GM12874 (cell line): Measurements from ENCODE around the gene ISG20L2.

Source experiments
- TF ChIP-seq, protein P1 (sequence below): IDR thresholded peaks from 2 replicates; pipeline ENCODE4 v1.5.1; 2011; ENCODE audit warnings: low read depth, mild to moderate bottlenecking, control low read depth, low read length, moderate library complexity; ENCODE audit not compliant: insufficient read depth

Gene ISG20L2

DNA sequence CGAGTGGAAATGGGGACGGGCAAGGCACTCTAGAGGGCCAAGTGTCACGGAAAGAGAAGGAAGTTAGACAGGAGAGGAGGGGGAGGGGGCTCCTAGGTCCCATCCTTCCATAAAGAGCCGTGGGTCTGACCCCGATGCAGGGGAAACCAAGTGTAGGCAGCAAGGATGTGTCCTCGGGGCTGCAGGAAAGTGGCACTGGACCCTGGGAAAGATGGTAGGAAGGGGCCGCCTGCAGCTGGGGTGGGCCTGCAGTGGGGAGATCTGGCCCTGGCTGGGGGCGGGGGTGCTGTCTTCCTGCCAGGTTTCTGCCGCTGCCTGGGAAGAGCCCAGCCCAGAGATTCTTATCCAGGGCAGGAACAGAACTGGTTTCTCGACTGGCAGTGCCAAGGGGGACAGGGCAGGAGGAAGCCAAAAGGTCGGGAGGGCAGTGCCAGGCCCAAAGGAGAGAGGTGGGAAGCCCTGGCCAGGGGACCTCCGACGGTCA is 36.1 kb downstream of the ISG20L2 start:
- TF ChIP-seq, protein P1, sequence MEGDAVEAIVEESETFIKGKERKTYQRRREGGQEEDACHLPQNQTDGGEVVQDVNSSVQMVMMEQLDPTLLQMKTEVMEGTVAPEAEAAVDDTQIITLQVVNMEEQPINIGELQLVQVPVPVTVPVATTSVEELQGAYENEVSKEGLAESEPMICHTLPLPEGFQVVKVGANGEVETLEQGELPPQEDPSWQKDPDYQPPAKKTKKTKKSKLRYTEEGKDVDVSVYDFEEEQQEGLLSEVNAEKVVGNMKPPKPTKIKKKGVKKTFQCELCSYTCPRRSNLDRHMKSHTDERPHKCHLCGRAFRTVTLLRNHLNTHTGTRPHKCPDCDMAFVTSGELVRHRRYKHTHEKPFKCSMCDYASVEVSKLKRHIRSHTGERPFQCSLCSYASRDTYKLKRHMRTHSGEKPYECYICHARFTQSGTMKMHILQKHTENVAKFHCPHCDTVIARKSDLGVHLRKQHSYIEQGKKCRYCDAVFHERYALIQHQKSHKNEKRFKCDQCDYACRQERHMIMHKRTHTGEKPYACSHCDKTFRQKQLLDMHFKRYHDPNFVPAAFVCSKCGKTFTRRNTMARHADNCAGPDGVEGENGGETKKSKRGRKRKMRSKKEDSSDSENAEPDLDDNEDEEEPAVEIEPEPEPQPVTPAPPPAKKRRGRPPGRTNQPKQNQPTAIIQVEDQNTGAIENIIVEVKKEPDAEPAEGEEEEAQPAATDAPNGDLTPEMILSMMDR, result no peak

GRCh38 chr1:156691665-156692440 is 36.7 kb downstream of the ISG20L2 start:
- TF ChIP-seq, protein P1, result no peak

- TF ChIP-seq, protein P1, result no peak
These were observed 37.4 kb downstream of the ISG20L2 start for GRCh38 chr1:156691191-156691590.

GRCh38 chr1:156690675-156691036 is 37.9 kb downstream of the ISG20L2 start:
- TF ChIP-seq, protein P1, result no peak

- TF ChIP-seq, protein P1, result no peak
These were observed 38.5 kb downstream of the ISG20L2 start for GRCh38 chr1:156689953-156690674.

GRCh38 chr1:156689035-156689952 is 39.3 kb downstream of the ISG20L2 start:
- TF ChIP-seq, protein P1, result peak; percentile 92

DNA sequence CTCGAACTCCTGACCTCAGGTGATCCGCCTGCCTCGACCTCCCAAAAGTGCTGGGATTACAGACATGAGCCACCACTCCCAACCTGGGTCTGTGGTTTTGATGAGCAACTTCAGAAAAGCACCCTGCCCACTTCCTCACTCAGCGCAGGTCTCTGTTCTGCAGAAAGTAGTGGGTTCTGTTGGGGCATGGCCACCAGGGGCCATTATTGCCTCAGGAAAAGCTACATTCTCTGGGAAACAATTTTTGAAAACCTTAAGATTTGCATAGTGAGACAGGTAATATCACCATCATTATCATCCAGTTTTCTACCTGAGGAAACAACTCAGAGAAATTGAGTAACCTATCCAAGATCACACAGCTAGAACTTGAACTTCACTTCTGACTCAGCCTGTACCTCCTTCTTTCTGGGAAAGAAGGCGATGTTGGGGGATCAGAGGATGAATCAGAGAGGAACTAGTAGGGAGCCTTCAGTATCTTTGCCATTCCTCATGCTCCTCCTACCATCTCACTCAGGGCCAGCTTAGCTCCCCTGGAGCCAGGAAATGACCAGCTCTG is 44.3 kb downstream of the ISG20L2 start:
- TF ChIP-seq, protein P1, result no peak
